Measurements from ENCODE around the gene CDHR3.

Gene CDHR3

DNA sequence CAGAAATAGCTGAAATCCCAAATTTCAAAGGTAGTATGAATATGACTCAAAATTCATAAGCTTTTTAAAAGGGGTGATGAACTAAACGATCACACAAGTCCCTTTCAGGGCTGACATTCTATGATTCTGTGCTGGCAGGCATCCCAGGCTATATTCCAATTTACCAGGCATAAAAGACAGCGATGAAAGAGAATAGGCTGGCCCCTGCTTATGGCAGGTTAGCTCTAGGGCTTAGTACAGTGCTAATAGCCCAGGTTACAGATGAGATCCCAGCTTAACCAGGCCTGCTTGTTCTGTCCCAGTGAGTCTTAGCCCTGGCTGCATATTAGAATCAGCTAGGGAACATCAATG is 56.4 kb downstream of the CDHR3 start:
- no peaks in the 10 kb centered on the region for H3K9me3 Mint-ChIP-seq
- peaks cover 67% of the 10 kb centered on the region for H3K4me1 Mint-ChIP-seq (ENCODE audit: low read depth)

DNA sequence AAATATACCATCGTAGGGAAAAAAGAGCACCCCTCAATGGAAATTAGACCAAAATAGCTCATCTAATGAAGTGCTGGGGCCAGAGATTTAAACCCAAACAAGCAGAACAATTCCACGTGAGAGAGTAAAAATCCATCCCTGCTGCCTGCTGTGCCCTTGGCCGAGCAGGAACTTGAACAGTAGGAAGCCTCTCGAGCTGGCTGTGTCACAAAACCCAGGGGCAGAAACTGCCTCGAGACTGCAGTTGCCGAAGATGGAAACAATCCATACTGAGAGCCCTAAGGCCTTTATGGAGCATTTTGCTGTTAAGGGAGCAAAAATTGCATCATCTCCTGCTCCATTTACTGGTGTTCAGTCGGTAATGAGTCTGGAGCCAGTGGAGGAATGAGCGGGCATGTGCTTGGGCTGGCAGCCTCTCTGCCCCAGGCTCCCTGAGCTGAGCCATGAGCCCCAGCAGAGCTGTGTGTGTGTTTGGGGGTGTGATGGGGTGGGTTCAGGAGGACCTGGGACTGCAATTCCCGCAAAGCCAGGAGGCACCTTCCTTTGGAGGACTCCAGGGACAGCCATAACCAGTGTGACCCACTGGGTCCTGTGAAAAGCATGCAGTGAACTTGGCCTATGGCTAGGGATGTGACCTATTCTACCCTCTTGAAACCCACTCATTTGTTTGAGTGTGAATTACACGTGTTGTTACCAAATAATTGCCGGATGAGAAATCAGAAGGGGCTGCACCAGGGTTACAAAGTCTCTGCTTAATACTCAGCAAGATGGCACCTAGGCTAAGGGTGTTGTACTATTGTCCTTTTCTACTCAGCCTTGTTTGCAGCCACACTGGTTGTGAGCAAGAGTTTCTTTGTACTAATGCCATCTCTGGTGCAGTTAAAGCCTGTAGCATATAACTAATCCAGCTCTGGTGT is 58.3 kb downstream of the CDHR3 start:
- H3K4me3 Mint-ChIP-seq, result peak overlapping the region; percentile 38
- DNase-seq, result no peak
- H3K9me3 Mint-ChIP-seq, result no peaks in the 10 kb centered on the region
- peak overlapping the region; percentile 93 for H3K27ac Mint-ChIP-seq
- H3K36me3 Mint-ChIP-seq (ENCODE audit: low read depth), result no peaks in the 10 kb centered on the region
- H3K4me1 Mint-ChIP-seq (ENCODE audit: low read depth), result peaks cover 67% of the 10 kb centered on the region
- no peaks in the 10 kb centered on the region for H3K27me3 Mint-ChIP-seq

More for the DNA sequence above, 56.4 kb downstream of the CDHR3 start:
- Mint-ChIP-seq H3K36me3 (ENCODE audit: low read depth) (no peaks in the 10 kb centered on the region), H3K4me3 (no peak overlapping the region), H3K27ac (no peak overlapping the region), H3K27me3 (no peaks in the 10 kb centered on the region)
- DNase-seq, result no peak

DNA sequence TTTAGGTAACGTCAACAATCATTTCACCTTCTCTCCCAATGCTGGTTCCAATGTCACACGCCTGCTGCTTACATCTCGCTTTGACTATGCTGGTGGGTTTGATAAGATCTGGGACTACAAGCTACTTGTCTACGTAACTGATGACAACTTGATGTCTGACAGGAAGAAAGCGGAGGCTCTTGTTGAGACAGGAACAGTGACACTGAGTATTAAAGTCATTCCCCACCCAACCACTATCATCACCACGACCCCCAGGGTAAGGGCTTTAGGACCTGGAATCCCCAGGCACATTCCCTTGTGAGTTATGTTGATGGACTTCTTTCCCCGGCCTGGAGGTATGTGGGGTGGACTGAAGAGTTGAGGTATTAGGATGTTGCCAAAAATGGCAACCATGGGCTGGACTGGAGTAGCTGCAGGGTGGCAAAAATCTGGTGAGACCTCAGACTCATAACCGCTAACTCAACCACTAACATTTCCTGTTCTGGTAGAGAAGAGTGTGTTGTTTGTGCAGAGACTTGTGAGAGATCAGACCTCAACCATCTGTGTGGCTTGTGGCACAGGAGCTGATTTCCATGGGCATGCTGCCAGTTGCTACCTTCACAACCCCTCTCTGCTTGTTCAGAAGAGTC is 59.2 kb downstream of the CDHR3 start:
- Mint-ChIP-seq H3K4me1 (ENCODE audit: low read depth) (peaks cover 66% of the 10 kb centered on the region), H3K27ac (peak overlapping the region; percentile 93), H3K4me3 (peak overlapping the region; percentile 49), H3K27me3 (no peaks in the 10 kb centered on the region), H3K36me3 (ENCODE audit: low read depth) (no peaks in the 10 kb centered on the region), H3K9me3 (no peaks in the 10 kb centered on the region)
- DNase-seq, result peak; percentile 69

DNA sequence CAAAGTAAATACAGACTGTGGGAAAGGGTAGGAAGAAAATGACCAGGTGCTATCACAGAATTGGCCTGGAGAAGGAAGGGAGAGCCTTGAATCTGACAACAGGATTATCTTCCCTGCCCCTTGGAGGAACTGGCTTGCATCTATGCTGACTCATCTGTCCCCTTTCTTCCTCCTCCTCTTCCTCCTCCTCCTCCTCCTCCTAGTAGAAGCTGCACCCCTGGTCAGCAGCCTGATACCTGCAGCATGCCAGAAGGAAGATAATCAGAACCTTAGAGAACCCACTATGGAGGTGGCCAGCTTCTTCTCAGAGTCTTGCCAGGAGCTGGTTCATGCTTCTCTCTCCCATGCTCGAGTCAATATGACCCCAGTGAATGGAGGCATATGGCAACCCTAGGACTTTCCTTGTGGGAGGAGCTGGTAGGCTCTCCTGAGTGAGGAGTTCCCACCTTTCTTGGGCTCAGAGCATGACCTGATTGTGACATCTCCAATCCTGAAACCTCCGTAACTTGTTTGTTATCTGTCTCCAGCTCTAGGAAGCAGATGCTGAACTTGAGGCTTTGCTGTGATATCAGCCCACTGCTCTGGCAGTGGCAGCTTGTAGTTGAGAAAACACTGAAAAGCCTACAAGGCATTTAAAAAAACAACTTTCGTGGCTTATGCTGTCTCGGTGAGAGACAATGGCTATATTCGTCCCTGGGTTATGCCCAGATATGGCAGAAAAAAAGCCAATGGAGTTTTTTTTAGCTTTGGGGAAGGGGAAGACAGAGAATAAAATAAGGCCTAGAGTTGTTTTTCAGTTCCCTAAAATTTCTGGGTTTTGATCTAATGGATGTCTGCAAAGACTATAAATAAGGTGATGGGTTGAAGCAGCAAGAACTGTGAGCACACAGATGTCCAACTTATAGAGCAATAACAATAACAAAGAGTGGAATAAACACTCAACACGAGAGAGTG is 60.6 kb downstream of the CDHR3 start:
- peaks cover 64% of the 10 kb centered on the region for H3K4me1 Mint-ChIP-seq (ENCODE audit: low read depth)
- no peaks in the 10 kb centered on the region for H3K36me3 Mint-ChIP-seq (ENCODE audit: low read depth)
- H3K9me3 Mint-ChIP-seq, result no peaks in the 10 kb centered on the region
- peak overlapping the region; percentile 93 for H3K27ac Mint-ChIP-seq
- no peak overlapping the region for H3K4me3 Mint-ChIP-seq
- no peaks in the 10 kb centered on the region for H3K27me3 Mint-ChIP-seq
- DNase-seq, result no peak

DNA sequence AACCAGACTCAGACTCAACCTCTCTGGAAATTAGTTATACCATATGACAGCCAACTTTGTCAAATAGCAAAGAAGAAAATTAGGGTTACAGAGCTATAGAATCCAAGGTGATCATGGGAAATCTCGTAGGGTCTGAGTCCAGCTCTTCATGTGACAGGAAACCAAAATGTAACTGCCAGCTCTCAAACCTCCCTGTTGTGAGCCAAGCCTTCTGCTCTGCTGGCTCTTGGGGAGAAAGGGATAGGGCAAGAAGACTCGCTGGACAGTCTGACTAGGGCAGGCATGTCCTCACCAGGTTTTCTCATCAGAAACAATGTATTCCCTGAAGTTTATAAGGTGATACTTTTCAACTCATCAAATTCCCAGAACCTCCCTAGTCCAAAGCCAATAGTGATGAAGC is 63.0 kb downstream of the CDHR3 start:
- no peaks in the 10 kb centered on the region for H3K27me3 Mint-ChIP-seq
- no peak overlapping the region for H3K27ac Mint-ChIP-seq
- peaks cover 53% of the 10 kb centered on the region for H3K4me1 Mint-ChIP-seq (ENCODE audit: low read depth)

DNA sequence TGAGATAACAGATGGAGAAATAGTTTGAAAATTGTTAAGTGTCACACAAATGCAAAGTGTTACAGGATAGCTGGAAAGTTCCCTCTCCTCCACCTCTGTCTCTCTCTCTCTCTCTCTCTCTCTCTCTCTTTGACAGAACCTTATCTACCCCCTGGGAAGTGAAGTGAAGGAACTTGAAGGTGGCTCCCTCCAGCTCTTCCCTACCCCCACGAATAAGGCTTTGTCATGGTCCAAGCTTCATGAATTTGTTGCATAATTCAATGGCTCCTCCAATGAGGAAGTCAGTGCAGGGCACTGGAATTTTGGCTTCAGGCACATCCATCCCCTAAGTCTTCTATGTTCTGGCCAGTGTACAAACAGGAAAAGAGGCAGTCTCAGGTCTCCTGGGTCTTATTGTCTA is 66.4 kb downstream of the CDHR3 start:
- no peaks in the 10 kb centered on the region for H3K27me3 Mint-ChIP-seq
- H3K4me1 Mint-ChIP-seq (ENCODE audit: low read depth), result peaks cover 28% of the 10 kb centered on the region
- H3K27ac Mint-ChIP-seq, result no peak overlapping the region
- DNase-seq, result no peak
- H3K9me3 Mint-ChIP-seq, result no peaks in the 10 kb centered on the region
- H3K36me3 Mint-ChIP-seq (ENCODE audit: low read depth), result no peaks in the 10 kb centered on the region
- H3K4me3 Mint-ChIP-seq, result no peak overlapping the region

More for the DNA sequence above, 63.0 kb downstream of the CDHR3 start:
- H3K36me3 Mint-ChIP-seq (ENCODE audit: low read depth), result no peaks in the 10 kb centered on the region
- H3K9me3 Mint-ChIP-seq, result no peaks in the 10 kb centered on the region
- H3K4me3 Mint-ChIP-seq, result no peak overlapping the region
- no peak for DNase-seq

DNA sequence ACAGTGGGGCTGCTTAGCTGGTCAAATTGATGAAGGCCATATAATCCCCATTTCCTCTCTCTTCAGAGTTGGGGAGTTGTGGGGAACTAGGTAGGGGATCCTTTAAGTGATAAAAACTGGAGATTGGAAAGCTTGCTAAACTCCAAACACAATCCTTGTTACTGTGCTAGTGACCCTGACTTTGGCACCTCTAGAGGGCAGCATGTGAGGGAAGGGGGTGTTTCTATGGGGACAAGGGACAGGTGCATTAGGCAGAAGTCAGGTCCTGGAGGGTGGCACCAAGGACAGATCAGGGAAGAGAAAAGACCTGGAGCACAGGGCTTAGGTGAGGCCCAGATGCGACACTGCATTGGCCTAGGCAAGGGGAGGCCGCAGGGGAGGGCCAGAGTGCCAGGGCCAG is 66.9 kb downstream of the CDHR3 start:
- Mint-ChIP-seq H3K27ac (no peak overlapping the region), H3K27me3 (no peaks in the 10 kb centered on the region), H3K36me3 (ENCODE audit: low read depth) (no peaks in the 10 kb centered on the region), H3K4me3 (no peak overlapping the region), H3K9me3 (no peaks in the 10 kb centered on the region), H3K4me1 (ENCODE audit: low read depth) (peaks cover 23% of the 10 kb centered on the region)
- no peak for DNase-seq

DNA sequence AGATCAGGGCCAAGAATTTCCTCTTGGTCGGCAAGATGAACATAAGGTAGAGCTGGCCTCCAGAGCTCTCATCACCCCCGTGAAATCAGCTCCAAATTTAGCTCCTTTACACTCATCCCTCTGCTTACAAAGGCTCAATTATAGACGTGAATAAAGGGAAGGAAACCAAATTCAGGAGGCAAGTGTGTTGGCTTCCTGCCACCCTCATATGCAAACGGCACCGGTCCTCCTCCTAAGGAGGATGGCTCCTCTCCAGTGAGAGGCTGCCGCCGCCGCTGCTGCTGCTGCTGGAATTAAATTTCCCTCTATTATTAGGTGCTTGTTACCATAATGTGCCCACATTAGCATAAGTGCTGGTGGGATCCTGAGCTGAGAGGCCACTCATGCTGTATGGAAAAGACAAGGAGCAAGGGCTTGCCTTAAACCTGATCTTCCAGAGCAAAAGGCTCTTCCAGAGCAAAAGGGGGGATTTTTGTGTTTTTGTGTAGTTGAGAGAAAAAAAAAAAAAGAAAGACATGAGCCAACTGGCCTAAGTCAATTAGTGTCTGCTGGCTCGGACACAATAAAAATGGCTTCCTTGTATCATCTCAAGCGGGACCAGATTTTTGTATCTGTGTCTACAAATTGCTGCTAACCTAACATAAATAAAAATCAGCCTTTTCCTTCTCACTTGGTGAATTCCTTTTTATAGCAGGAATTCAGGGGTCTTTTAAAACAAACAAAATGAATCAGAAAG is 68.4 kb downstream of the CDHR3 start:
- Mint-ChIP-seq H3K4me1 (ENCODE audit: low read depth) (peaks cover 15% of the 10 kb centered on the region), H3K27ac (no peak overlapping the region), H3K27me3 (no peaks in the 10 kb centered on the region), H3K36me3 (ENCODE audit: low read depth) (no peaks in the 10 kb centered on the region), H3K4me3 (no peak overlapping the region), H3K9me3 (no peaks in the 10 kb centered on the region)
- DNase-seq, result no peak

DNA sequence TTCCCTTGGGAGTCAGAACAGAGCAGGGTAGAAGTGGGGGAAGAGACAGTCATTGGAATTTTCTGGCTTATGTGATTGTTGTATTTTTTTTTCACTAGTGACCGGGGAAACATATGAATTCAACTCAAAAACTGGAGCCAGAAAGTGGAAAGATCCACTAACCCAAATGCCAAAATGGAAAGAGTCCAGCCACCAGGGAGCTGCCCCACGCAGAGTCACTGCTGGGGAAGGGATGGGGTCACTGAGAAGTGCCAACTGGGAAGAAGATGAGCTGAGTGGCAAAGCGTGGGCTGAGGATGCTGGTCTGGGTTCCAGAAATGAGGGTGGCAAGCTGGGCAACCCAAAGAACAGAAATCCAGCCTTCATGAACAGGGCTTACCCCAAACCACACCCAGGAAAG is 69.2 kb downstream of the CDHR3 start:
- no peak for DNase-seq
- H3K9me3 Mint-ChIP-seq, result no peaks in the 10 kb centered on the region
- no peaks in the 10 kb centered on the region for H3K36me3 Mint-ChIP-seq (ENCODE audit: low read depth)
- H3K4me1 Mint-ChIP-seq (ENCODE audit: low read depth), result peaks cover 15% of the 10 kb centered on the region
- H3K27ac Mint-ChIP-seq, result no peak overlapping the region
- H3K27me3 Mint-ChIP-seq, result no peaks in the 10 kb centered on the region
- H3K4me3 Mint-ChIP-seq, result no peak overlapping the region

DNA sequence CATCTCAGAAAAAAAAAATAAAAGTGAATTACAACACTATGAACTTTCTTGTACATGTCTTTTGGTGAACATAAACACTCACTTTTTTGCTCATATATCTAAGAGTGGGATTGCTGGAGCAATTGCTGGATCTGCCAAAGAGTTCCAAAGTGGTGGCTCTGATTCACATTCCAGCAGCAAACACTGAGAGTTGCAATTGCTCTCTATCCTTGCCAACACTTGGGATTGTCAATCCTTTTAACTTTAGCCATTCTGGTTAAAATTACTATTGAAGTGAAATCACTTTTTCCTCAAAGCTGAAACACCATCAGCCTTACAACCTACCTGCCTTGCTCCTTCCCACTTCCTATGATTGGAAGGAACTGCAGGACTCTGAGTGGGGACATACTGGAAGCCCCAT is 70.7 kb downstream of the CDHR3 start:
- Mint-ChIP-seq H3K27ac (no peak overlapping the region), H3K4me3 (no peak overlapping the region), H3K9me3 (no peaks in the 10 kb centered on the region), H3K36me3 (ENCODE audit: low read depth) (no peaks in the 10 kb centered on the region), H3K4me1 (ENCODE audit: low read depth) (peaks cover 17% of the 10 kb centered on the region), H3K27me3 (no peaks in the 10 kb centered on the region)
- DNase-seq, result no peak

DNA sequence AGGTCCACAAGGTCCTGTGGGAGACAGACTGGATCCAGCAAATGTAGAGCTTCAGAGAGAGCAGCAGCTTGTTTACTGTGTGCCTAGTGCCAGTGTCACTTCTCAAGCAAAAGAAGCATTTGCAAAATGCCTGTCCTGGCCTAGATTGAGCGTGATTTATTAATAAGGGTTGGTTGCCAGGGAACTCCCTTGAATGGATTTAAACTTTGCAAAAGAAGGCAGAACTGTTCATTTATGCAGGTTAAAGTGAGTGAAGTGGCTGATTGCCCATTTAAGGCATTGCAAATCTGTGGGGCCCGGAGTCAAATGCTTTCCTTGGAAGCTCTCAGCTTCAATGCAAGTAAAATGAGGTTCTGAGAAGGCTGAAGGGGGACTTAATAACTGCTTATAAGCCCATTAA is 71.3 kb downstream of the CDHR3 start:
- Mint-ChIP-seq H3K36me3 (ENCODE audit: low read depth) (no peaks in the 10 kb centered on the region), H3K9me3 (no peaks in the 10 kb centered on the region), H3K27me3 (no peaks in the 10 kb centered on the region), H3K27ac (no peak overlapping the region), H3K4me3 (no peak overlapping the region), H3K4me1 (ENCODE audit: low read depth) (peaks cover 15% of the 10 kb centered on the region)
- no peak for DNase-seq

DNA sequence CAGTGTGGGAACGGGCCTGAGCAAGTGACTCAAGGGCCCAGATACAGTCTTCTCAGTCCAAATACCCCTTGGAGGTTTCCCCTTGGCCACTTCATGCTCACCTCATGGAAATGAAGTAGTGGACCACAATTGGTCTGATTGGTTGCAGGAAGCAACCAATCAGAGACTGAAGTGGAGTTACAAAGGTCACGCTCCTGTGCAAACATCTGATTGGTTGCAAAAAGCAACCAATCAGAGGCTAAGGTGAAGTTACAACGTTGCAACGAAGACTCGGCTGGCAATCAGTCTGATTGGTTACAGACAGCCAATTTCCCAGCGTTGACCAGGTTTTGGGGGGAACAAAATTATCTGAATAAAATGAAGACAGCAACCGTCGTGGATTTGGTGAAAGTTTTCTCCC is 72.5 kb downstream of the CDHR3 start:
- no peaks in the 10 kb centered on the region for H3K9me3 Mint-ChIP-seq
- peaks cover 21% of the 10 kb centered on the region for H3K4me1 Mint-ChIP-seq (ENCODE audit: low read depth)
- H3K36me3 Mint-ChIP-seq (ENCODE audit: low read depth), result no peaks in the 10 kb centered on the region
- DNase-seq, result no peak
- no peaks in the 10 kb centered on the region for H3K27me3 Mint-ChIP-seq
- H3K27ac Mint-ChIP-seq, result no peak overlapping the region
- H3K4me3 Mint-ChIP-seq, result no peak overlapping the region

DNA sequence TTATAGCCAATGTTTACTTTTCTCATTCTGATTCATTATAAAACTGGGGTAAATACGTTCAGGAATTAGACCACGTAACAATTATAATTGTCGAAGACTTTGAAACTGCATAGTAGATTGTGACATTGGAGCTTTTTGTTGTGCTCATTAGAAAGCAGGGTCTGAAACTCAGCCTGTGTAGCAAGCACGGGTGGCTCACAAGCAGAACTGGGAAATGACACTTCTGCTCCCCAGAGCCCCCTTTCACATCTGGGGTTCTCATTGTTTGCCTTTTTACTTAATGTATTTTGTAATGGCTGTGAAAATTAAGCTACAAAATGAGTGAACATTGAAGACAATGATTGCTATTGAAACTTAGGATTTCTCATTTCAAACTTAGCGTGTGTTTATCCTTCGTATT is 72.9 kb downstream of the CDHR3 start:
- H3K27me3 Mint-ChIP-seq, result no peaks in the 10 kb centered on the region
- no peaks in the 10 kb centered on the region for H3K36me3 Mint-ChIP-seq (ENCODE audit: low read depth)
- peaks cover 24% of the 10 kb centered on the region for H3K4me1 Mint-ChIP-seq (ENCODE audit: low read depth)
- DNase-seq, result no peak
- H3K27ac Mint-ChIP-seq, result no peak overlapping the region
- H3K9me3 Mint-ChIP-seq, result no peaks in the 10 kb centered on the region
- H3K4me3 Mint-ChIP-seq, result no peak overlapping the region

Measured in activated T-cell treated with anti-CD3 and anti-CD28 coated beads, Interleukin-2, amount 50 U/mL, for 24 hours (primary cell).